Measurements from ENCODE around the gene STOX2. TPM values are rescaled to one million over a fixed set of nuclear protein-coding genes. Genes with fewer than 3 reads are reported as not detected.

STOX2 gene
- polyA plus RNA-seq, 1 donor from 2014 or later: 26.1 TPM

- Histone ChIP-seq H3K27ac (ENCODE audit: low read length) (no peak overlapping the region), H3K9ac (ENCODE audit: low read length) (no peak overlapping the region), H3K4me2 (ENCODE audit: low read length) (no peak overlapping the region), H3F3A (ENCODE audit: insufficient read depth, low read length, poor library complexity, severe bottlenecking) (no peaks in the 10 kb centered on the region), H3K27me3 (ENCODE audit: insufficient read depth, low read depth, low read length) (no peaks in the 10 kb centered on the region), H3K9me3 (ENCODE audit: low read length) (no peaks in the 10 kb centered on the region), H3K9me2 (ENCODE audit: insufficient read depth, low read length) (no peaks in the 10 kb centered on the region), H4K20me1 (ENCODE audit: insufficient read depth) (no peaks in the 10 kb centered on the region), H3K79me2 (replicated peaks; ENCODE audit: insufficient read depth, low read length) (no peaks in the 10 kb centered on the region), H2AFZ (ENCODE audit: low read depth, low read length) (no peak overlapping the region), H3K4me3 (ENCODE audit: low read length) (no peak overlapping the region), H3K36me3 (ENCODE audit: insufficient read depth, low read length) (no peaks in the 10 kb centered on the region)
- TF ChIP-seq SMC3 (conservative IDR thresholded peaks at IDR 0.05; ENCODE audit: poor library complexity) (no peak), MXI1 (conservative IDR thresholded peaks at IDR 0.05; ENCODE audit: poor library complexity, severe bottlenecking) (no peak), RAD21 (conservative IDR thresholded peaks at IDR 0.05) (no peak), REST (IDR thresholded peaks at IDR 0.05; ENCODE audit: borderline replicate concordance) (no peak), CTCF (IDR thresholded peaks at IDR 0.05; ENCODE audit: poor library complexity, severe bottlenecking) (no peak), EP300 (conservative IDR thresholded peaks at IDR 0.05; ENCODE audit: poor library complexity, severe bottlenecking) (no peak), TAF1 (IDR thresholded peaks at IDR 0.05; ENCODE audit: low read depth) (no peak), EZH2 (IDR thresholded peaks at IDR 0.05; ENCODE audit: borderline replicate concordance, insufficient read depth, low read length, poor library complexity, severe bottlenecking) (no peak), POLR2AphosphoS5 (IDR thresholded peaks at IDR 0.05) (no peak)
Measured at GRCh38 chr4:184061582-184061981, 156.5 kb downstream of the STOX2 start.

- no peaks in the 10 kb centered on the region for H3K27me3 ChIP-seq (ENCODE audit: insufficient read depth, low read depth, low read length)
- no peaks in the 10 kb centered on the region for H3F3A ChIP-seq (ENCODE audit: insufficient read depth, low read length, poor library complexity, severe bottlenecking)
- H2AFZ ChIP-seq (ENCODE audit: low read depth, low read length): no peak overlapping the region
- no peak for TF ChIP-seq EZH2 (IDR thresholded peaks at IDR 0.05; ENCODE audit: borderline replicate concordance, insufficient read depth, low read length, poor library complexity, severe bottlenecking)
- no peak for TF ChIP-seq MXI1 (conservative IDR thresholded peaks at IDR 0.05; ENCODE audit: poor library complexity, severe bottlenecking)
- no peak for TF ChIP-seq POLR2AphosphoS5 (IDR thresholded peaks at IDR 0.05)
- no peak for TF ChIP-seq SMC3 (conservative IDR thresholded peaks at IDR 0.05; ENCODE audit: poor library complexity)
- TF ChIP-seq REST (IDR thresholded peaks at IDR 0.05; ENCODE audit: borderline replicate concordance): no peak
- H3K79me2 ChIP-seq (replicated peaks; ENCODE audit: insufficient read depth, low read length): no peaks in the 10 kb centered on the region
- no peaks in the 10 kb centered on the region for H4K20me1 ChIP-seq (ENCODE audit: insufficient read depth)
- H3K9me3 ChIP-seq (ENCODE audit: low read length): no peaks in the 10 kb centered on the region
- H3K4me3 ChIP-seq (ENCODE audit: low read length): no peak overlapping the region
- no peak overlapping the region for H3K27ac ChIP-seq (ENCODE audit: low read length)
- no peaks in the 10 kb centered on the region for H3K9me2 ChIP-seq (ENCODE audit: insufficient read depth, low read length)
- H3K4me2 ChIP-seq (ENCODE audit: low read length): no peak overlapping the region
- no peaks in the 10 kb centered on the region for H3K36me3 ChIP-seq (ENCODE audit: insufficient read depth, low read length)
- no peak overlapping the region for H3K9ac ChIP-seq (ENCODE audit: low read length)
Measured at GRCh38 chr4:184062769-184063168, 157.7 kb downstream of the STOX2 start.

All from neural cell (in vitro differentiated cells).